OCI-LY3 (cell line): Measurements from ENCODE around the gene B9D2.

Source experiments
- H2AFZ ChIP-seq: fragments of 200-600, 300-600 bp; shearing (Covaris generic); 2 replicates; pipeline ENCODE4 v1.6.0; 2014; ENCODE audit warnings: antibody characterized with exemption, low read depth, low read length
- H3K27ac ChIP-seq: fragments of 200-600, 300-600 bp; sonication (generic); 2 replicates; pipeline ENCODE4 v1.5.1; 2014; ENCODE audit warnings: mild to moderate bottlenecking, low read length, moderate library complexity, mixed read lengths
- H3K27me3 ChIP-seq: fragments of 200-600, 300-600 bp; sonication (generic); 2 replicates; pipeline ENCODE4 v1.6.1; 2014; ENCODE audit warnings: low read depth, low read length, mixed read lengths
- H3K36me3 ChIP-seq: fragments of 200-600, 300-600 bp; sonication (generic); replicated peaks from 2 replicates; pipeline ENCODE3; 2014; ENCODE audit warnings: low read depth, low read length, mixed read lengths
- H3K4me1 ChIP-seq: fragments of 300-600, 200-600 bp; sonication (generic); 2 replicates; pipeline ENCODE4 v1.6.1; 2014; ENCODE audit warnings: low read length, mixed read lengths
- H3K4me2 ChIP-seq: fragments of 200-600, 300-600 bp; sonication (generic); 2 replicates; pipeline ENCODE4 v1.6.1; 2014; ENCODE audit warnings: low read length, mixed read lengths
- H3K4me3 ChIP-seq: fragments of 300-600, 200-600 bp; sonication (generic); 2 replicates; pipeline ENCODE4 v1.5.1; 2014; ENCODE audit warnings: antibody characterized with exemption, mild to moderate bottlenecking, low read length, moderate library complexity
- H3K79me2 ChIP-seq: fragments of 300-600, 200-600 bp; shearing (Covaris generic); 2 replicates; pipeline ENCODE4 v1.6.1; 2014; ENCODE audit warnings: mild to moderate bottlenecking, low read length, mixed read lengths
- H3K9ac ChIP-seq: fragments of 300-600, 200-600 bp; shearing (Covaris generic); 2 replicates; pipeline ENCODE4 v1.6.0; 2014; ENCODE audit warnings: mild to moderate bottlenecking, low read length, moderate library complexity
- H3K9me3 ChIP-seq: fragments of 200-600, 300-600 bp; shearing (Covaris generic); 2 replicates; pipeline ENCODE4 v1.6.1; 2014; ENCODE audit warnings: low read length, mixed read lengths; ENCODE audit not compliant: insufficient read depth
- H4K20me1 ChIP-seq: fragments of 200-600, 300-600 bp; sonication (generic); 2 replicates; pipeline ENCODE4 v1.6.1; 2016; ENCODE audit warnings: low read length, mixed read lengths; ENCODE audit not compliant: insufficient read depth
- EZH2phosphoT487 ChIP-seq: fragments of 200-600 bp; shearing (Covaris generic); IDR thresholded peaks from 2 replicates; pipeline ENCODE4 v1.6.1; 2018; ENCODE audit warnings: antibody characterized with exemption, mixed run types, low read depth
- TF ChIP-seq, protein P1 (sequence below): fragments of 200-600, 300-600 bp; sonication (generic); IDR thresholded peaks from 2 replicates; pipeline ENCODE4 v1.5.1; 2014; ENCODE audit warnings: antibody characterized with exemption, low read length, low read depth

The B9D2 gene

GRCh38 chr19:41363753-41364523, at the start of gene B9D2:
Gene B9D2, minus strand, starts transcription at chr19:41364149. Its CDS starts 630 bp downstream, at chr19:41363519.
- Histone ChIP-seq H3K36me3 (peaks cover 3% of the 10 kb centered on the region), H3K4me3 (peak within 1 kb of the TSS; percentile 88), H3K9ac (peak within 1 kb of the TSS; percentile 97), H3K27me3 (no peaks in the 10 kb centered on the region), H4K20me1 (no peaks in the 10 kb centered on the region), H3K9me3 (no peaks in the 10 kb centered on the region), H3K27ac (peak within 1 kb of the TSS; percentile 89), H2AFZ (peak within 1 kb of the TSS; percentile 87), H3K4me2 (peak within 1 kb of the TSS; percentile 88), H3K79me2 (peaks cover 38% of the 10 kb centered on the region), H3K4me1 (peaks cover 43% of the 10 kb centered on the region)
- no peak for TF ChIP-seq EZH2phosphoT487
- TF ChIP-seq, protein P1, sequence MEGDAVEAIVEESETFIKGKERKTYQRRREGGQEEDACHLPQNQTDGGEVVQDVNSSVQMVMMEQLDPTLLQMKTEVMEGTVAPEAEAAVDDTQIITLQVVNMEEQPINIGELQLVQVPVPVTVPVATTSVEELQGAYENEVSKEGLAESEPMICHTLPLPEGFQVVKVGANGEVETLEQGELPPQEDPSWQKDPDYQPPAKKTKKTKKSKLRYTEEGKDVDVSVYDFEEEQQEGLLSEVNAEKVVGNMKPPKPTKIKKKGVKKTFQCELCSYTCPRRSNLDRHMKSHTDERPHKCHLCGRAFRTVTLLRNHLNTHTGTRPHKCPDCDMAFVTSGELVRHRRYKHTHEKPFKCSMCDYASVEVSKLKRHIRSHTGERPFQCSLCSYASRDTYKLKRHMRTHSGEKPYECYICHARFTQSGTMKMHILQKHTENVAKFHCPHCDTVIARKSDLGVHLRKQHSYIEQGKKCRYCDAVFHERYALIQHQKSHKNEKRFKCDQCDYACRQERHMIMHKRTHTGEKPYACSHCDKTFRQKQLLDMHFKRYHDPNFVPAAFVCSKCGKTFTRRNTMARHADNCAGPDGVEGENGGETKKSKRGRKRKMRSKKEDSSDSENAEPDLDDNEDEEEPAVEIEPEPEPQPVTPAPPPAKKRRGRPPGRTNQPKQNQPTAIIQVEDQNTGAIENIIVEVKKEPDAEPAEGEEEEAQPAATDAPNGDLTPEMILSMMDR = no peak

GRCh38 chr19:41412953-41413352, 49.0 kb upstream of the B9D2 start:
- Histone ChIP-seq H4K20me1 (peaks cover 3% of the 10 kb centered on the region; the same call in 1 of the 2 replicates), H3K27ac (no peak overlapping the region), H3K27me3 (no peaks in the 10 kb centered on the region), H2AFZ (no peak overlapping the region), H3K4me1 (no peaks in the 10 kb centered on the region), H3K4me2 (no peak overlapping the region), H3K79me2 (no peaks in the 10 kb centered on the region), H3K36me3 (peaks cover 7% of the 10 kb centered on the region), H3K9me3 (no peaks in the 10 kb centered on the region), H3K9ac (no peak overlapping the region), H3K4me3 (no peak overlapping the region)
- no peak for TF ChIP-seq EZH2phosphoT487
- TF ChIP-seq, protein P1 = no peak

GRCh38 chr19:41411968-41412265, 48.0 kb upstream of the B9D2 start:
- peaks cover 3% of the 10 kb centered on the region; the same call in 1 of the 2 replicates for H4K20me1 ChIP-seq
- H3K27me3 ChIP-seq = no peaks in the 10 kb centered on the region
- no peak overlapping the region for H2AFZ ChIP-seq
- no peaks in the 10 kb centered on the region for H3K9me3 ChIP-seq
- no peak overlapping the region for H3K4me3 ChIP-seq
- no peak overlapping the region for H3K27ac ChIP-seq
- peaks cover 5% of the 10 kb centered on the region for H3K36me3 ChIP-seq
- H3K4me1 ChIP-seq = no peaks in the 10 kb centered on the region
- no peak overlapping the region for H3K9ac ChIP-seq
- no peaks in the 10 kb centered on the region for H3K79me2 ChIP-seq
- no peak overlapping the region for H3K4me2 ChIP-seq
- TF ChIP-seq, protein P1 = no peak
- TF ChIP-seq EZH2phosphoT487 = no peak

DNA sequence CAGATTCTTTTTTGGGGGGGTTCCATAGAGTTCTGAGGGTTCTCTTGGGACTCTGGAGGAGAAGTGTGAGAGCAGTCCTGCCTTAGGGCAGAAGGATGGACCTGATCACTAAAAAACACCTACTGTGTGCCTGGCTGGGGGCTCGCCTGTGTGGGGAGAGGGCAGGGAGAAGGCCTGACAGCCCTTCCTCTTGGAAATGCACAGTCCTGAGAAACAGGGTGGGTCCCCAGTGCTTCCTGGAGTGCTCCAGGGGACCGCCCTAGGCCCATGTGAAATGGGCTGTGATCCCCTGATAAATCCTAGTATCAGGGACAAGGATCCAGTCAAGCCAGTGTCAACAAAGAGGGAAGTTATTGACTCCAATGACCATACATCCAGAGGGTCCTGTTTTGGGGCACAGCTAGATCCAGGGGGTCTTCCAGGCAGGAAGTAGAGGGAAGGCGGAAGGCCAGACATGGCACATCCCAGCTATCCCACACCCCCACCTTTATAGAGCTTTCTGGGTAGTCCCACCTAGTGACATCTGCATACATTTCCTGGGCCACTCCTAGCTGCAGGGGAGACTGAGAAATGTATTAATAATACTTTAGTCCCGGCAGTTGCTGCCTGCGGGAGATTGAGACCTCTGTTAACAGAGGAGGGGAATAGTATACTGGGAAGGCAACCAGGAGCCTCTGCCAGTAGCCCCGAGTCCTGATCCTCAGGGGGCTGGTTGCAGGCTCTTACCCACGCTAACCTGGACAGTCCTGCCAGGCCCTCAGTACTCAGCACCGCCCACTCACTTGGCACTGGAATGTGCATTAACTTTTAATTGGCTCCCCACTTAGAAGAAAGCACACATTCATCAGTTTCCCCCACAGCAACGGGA, 47.4 kb upstream of the B9D2 start:
- H3K27ac ChIP-seq = no peak overlapping the region
- H3K9me3 ChIP-seq = no peaks in the 10 kb centered on the region
- TF ChIP-seq, protein P1 = no peak
- no peak for TF ChIP-seq EZH2phosphoT487
- H3K79me2 ChIP-seq = no peaks in the 10 kb centered on the region
- H3K27me3 ChIP-seq = no peaks in the 10 kb centered on the region
- no peaks in the 10 kb centered on the region for H3K4me1 ChIP-seq
- peaks cover 5% of the 10 kb centered on the region for H3K36me3 ChIP-seq
- H3K9ac ChIP-seq = no peak overlapping the region
- H3K4me3 ChIP-seq = no peak overlapping the region
- H2AFZ ChIP-seq = no peak overlapping the region
- no peak overlapping the region for H3K4me2 ChIP-seq
- peaks cover 3% of the 10 kb centered on the region; the same call in 1 of the 2 replicates for H4K20me1 ChIP-seq
